ENCODE results near the gene MOB4. TPM values are rescaled to one million over a fixed set of nuclear protein-coding genes. Genes with fewer than 3 reads are reported as not detected.
"Not testable (repeated sequence)": the region's sequence is repeated elsewhere in the genome, so short reads cannot be mapped to it uniquely, and the experiment has no call there.

MOB4 gene
- total RNA-seq, 1 donor from 2014 or later: 24.3 TPM

- no peak for DNase-seq (ENCODE audit: low spot score)
Observed at GRCh38 chr2:197513915-197514314, 2.0 kb upstream of the MOB4 start.

DNA sequence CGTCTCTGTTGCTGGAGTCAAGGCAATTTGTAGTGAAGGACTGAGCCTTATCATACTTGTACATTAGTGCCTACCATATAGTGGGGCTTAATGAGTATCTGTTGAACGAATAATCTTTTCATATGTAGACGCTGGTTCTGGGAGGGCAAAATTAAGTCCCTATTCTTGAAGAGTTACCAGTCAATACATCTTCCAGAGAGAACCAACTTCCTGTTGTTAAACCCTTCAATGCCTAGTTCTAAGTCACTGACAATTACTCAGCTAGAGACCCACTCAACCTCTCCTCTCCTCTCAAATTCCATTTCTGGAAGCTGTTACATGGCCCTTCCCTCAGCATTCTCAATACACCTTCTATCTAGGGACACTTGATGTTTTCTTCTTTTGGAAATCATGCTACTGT is 1.1 kb upstream of the MOB4 start:
- DNase-seq (ENCODE audit: low spot score): no peak

DNA sequence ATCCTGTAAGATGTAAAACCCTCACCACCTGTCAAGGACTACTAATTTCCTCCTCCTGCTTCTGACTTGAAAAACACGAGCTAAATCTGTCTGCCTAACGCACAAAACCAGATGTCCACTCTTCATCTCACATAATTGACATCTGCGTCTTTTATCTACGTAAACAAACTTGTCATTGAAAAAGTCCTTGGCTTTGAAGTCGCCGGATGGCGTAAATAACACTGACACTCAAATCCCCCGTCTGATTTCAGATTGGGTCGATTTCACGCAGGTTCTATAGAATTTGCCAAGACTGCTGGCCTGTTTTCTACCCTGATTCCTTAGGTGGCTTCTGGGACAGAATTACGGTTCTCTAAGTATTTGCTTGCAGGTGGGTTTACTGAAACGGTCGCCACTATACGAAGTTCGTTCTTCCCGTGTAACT is 539 bp upstream of the MOB4 start:
- no peak for DNase-seq (ENCODE audit: low spot score)

DNA sequence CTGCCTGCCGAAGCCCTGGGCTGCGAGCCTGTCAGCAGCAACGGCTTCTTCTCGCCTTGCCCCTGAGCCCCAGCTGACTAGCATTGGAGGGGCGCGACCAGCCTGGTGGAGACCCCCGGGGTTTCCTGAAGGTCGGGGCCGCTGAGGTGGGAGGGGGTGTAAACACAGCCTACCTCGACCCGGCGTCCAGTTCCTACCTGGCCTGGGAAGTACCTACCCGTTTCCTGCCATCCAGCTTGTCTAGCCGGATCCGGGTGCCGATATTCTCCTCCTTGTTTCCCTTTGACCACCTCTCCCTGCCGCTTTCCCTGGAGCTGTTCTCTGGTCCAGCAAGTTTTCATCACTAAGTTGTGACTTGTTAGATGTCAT is 511 bp downstream of the MOB4 start:
- DNase-seq (ENCODE audit: low spot score): no peak

DNA sequence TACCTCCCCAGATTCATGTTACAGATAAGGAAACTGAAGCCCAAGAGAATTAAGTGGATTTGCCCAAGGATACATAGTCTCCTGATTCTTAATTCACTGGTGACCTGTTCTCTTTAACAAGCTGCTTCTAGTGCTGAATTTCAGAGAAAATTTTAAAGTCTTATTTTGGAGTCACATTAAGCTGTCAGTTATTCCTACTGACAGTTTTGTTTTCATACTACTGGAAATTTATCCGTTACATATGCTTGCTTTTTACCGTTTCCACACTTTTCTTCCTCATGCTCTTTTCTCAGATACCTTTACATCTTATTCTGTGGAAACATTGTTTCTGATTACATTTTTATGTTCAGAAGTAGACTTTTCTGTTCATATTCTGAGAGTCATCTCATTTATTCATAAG is 1.3 kb downstream of the MOB4 start:
- no peak for DNase-seq (ENCODE audit: low spot score)

DNA sequence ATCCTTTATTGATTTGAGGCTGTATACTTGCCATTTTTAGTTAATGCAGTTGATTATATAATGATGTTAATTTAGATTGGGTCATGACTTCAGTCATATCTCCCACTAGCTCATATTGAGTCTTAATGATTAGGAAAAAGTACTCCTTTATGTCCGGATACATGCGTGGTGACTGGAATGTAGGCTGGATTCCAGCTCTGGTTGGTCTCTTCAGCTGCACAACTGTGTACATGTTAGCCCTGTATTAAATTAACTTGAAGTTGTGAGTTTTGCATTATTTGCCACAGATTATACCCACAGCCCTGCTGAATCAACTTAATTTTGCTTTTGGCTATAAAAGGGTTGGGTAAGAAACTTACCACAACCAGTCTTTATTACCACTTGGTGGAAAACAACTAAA is 22.5 kb downstream of the MOB4 start:
- no peak for DNase-seq (ENCODE audit: low spot score)

- no peak for DNase-seq (ENCODE audit: low spot score)
Observed at GRCh38 chr2:197539734-197540133, 23.9 kb downstream of the MOB4 start.

DNA sequence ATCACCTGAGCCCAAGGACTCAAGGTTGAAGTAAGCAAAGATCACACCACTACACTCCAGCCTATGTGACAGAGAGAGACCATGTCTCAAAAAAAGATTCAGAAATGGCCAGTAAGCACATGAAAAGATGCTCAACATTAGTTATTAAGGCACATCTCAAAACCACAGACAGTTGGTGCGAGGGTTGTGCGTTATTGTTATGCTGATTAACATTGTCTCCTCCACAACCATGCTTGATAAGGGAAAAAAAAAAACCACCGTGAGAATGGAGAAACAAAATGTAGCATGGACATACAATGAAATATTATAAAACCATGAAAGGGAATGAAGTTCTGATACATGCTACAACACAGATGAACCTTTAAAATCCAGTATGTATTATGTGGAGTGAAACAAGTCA is 27.3 kb downstream of the MOB4 start:
- no peak for DNase-seq (ENCODE audit: low spot score)

DNA sequence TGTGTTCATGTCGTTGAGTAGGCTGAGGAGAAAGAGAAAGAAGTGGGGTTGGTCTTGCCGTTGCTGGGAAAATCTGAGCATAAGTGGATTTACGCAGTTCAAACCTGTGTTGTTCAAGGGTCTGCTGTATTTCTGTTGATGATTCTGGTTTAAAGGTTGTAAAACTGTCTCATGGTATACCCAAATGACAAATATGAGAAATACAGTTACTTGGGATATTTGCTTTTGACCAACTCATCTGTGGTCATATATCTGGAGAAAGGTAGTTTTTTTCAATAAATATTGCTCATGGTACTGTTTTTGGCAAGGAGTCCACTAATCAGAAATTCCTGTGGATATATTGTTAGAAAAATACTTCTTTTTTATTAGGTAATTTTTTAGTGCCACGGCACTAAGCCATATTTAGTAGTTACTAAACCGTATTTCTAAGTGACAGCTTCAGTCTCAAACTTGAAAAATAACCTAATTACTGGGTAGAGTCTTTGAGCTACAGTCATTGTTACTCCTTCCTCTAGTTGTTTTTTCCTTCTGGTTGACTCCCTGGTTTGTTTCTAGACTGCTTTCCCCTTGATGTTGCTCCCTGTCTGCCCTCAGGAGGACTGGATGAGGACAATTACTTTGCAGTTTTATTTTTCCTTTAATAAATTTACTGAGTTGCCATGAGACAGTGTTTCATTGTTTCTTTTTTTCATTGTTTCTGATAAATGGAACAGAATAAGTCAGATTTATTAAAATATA is 31.5 kb downstream of the MOB4 start:
- DNase-seq (ENCODE audit: low spot score): no peak

GRCh38 chr2:197548582-197548981 is 32.7 kb downstream of the MOB4 start:
- no peak for DNase-seq (ENCODE audit: low spot score)

DNA sequence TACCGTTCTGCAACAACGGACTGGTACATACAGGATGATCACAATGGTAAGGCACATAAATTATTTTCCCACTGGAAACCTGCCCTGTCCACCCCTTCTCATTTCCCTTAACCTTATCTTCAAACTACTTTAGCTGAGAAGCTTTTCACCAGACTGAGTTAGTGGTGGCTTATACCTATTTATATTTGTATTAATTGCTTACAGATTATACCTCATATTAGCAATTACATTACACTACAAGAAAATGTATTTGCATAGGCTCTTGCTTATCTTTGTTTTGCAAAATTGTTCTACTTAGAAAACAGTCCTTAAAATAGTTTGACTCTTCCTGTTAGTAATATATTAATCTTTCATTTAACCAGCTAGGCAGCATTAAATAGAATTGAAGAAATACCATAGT is 35.4 kb downstream of the MOB4 start:
- DNase-seq (ENCODE audit: low spot score): not testable (repeated sequence)

GRCh38 chr2:197555467-197555866 is 39.6 kb downstream of the MOB4 start:
- no peak for DNase-seq (ENCODE audit: low spot score)

DNA sequence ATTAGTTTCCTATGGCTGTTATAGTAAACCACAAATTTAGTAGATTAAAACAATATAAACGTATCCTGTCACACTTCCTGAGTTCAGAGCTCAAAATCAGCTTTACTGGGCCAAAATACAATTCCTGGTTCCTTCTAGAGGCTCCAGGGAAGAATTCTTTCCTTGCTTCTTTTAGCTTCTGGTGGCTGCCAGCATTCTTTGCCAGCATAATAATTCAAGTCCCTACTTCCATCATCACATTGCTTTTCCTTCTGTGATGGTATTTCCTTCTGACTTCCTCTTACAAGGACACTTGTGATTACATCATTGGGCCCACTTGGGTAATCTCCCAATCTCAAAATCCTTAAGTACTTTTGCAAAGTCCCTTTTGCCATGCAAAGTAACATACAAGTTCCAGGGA is 40.6 kb downstream of the MOB4 start:
- no peak for DNase-seq (ENCODE audit: low spot score)

- no peak for DNase-seq (ENCODE audit: low spot score)
Observed at GRCh38 chr2:197558393-197558792, 42.5 kb downstream of the MOB4 start.

DNA sequence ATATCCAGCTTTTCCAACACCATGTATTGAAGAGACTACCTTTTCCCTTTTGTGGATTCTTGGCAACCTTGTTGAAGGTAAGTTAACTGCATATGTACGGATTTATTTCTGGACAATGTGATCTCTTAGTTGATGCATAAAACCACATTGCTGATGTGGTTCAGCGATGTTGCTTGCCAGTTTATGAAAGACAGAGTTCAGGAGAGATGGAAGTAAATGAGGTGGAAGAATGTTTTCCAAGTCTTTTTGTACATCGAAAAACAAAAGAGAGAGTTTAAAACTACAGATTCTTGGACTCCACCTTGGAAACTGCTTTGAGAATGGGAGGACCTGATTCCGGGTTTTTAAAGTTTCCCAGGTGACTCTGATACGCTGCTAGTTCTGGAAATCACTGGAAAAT is 43.8 kb downstream of the MOB4 start:
- DNase-seq (ENCODE audit: low spot score): no peak

DNA sequence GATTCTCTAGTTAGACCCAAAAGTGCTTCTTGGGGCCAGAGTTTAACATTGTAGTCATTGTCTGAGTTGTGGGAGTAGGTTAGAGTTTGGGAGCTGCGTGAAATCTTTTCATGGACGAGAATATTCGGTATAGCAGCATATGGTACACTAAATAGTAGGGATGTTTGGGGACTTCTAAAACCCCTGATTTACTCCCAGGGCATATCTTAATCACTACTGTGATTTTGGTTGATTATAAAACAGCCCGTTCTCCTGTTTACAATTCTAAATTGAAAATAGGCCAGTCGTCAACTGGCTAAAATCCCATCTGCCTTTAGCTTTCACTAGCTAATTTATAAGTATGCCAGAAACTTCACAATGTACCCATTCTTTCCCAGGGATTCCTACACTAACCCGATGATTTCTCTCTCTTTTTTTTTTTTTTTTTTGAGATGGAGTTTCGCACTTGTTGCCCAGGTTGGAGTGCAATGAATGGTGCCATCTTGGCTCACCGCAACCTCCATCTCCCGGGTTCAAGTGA is 44.3 kb downstream of the MOB4 start:
- no peak for DNase-seq (ENCODE audit: low spot score)

GRCh38 chr2:197571627-197572271 is 55.9 kb downstream of the MOB4 start:
- no peak for DNase-seq (ENCODE audit: low spot score)

GRCh38 chr2:197573608-197574007 is 57.7 kb downstream of the MOB4 start:
- no peak for DNase-seq (ENCODE audit: low spot score)

GRCh38 chr2:197575987-197576386 is 60.1 kb downstream of the MOB4 start:
- no peak for DNase-seq (ENCODE audit: low spot score)

DNA sequence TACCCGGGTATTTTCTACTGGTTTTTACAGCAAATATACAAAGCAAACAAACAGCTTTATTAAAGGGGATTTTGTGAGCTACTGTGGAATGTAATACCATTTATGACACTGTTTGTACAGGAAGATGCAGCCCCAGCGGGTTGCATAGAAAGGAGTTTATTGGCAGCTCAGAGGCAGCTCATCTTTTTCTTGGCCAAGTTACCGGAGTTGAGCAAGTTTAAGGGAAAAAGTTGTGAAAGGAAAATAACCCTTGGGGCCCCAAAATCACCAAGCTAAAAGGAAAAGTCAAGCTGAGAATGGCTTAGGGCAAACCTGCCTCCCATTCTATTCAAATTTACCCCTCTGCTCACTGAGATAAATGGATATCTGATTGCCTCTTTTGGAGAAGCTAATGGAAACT is 60.8 kb downstream of the MOB4 start:
- DNase-seq (ENCODE audit: low spot score): no peak

GRCh38 chr2:197577446-197577845 is 61.6 kb downstream of the MOB4 start:
- DNase-seq (ENCODE audit: low spot score): no peak

GRCh38 chr2:197578294-197578693 is 62.4 kb downstream of the MOB4 start:
- not testable (repeated sequence) for DNase-seq (ENCODE audit: low spot score)

DNA sequence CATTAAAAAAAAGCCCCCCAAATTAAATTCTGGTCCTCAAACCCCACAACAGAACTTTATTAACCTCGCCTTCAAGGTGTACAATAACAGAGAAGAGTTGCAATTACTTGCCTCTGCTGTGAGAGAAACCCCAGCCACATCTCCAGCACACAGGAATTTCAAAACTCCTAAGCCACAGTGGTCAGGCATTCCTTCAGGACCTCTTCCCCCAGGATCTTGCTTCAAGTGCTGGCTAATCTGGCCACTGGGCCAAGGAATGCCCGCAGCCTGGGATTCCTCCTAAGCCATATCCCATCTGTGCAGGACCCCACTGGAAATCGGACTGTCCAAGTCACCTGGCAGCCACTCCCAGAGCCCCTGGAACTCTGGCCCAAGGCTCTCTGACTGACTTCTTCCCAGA is 64.3 kb downstream of the MOB4 start:
- not testable (repeated sequence) for DNase-seq (ENCODE audit: low spot score)
